B cell (primary cell): Measurements from ENCODE around the gene LIPM. TPM values are rescaled to one million over a fixed set of nuclear protein-coding genes. Genes with fewer than 3 reads are reported as not detected.

ENCODE experiments used
- ATAC-seq: fragments of 200-7000 bp; cut with Tn5 transposase; one replicate; pipeline ENCODE4 v1.10.0; 2021; ENCODE audit warnings: low read depth, mild to moderate bottlenecking, moderate number of reproducible peaks, moderate library complexity
- CTCF ChIA-PET: fragments of 350-600 bp; sonication (Branson Sonifier 250); formaldehyde crosslinking; loops from one replicate; lab custom pipeline; 2021; ENCODE audit warnings: antibody characterized with exemption, inconsistent platforms; lab: Charles Lee
- POLR2A ChIA-PET: fragments of 350-600 bp; sonication (Branson Sonifier 250); formaldehyde crosslinking; loops from one replicate; lab custom pipeline; 2021; ENCODE audit warnings: antibody characterized with exemption; lab: Charles Lee
- DNase-seq: peaks from one replicate; pipeline ENCODE4 v3.0.0; 2013
- H2AFZ ChIP-seq: 2 replicates; pipeline ENCODE4 v1.6.1; 2012; ENCODE audit warnings: mild to moderate bottlenecking, low read depth, low read length; ENCODE audit not compliant: insufficient read depth, poor library complexity, severe bottlenecking
- H3K27ac ChIP-seq, 2 donors: 1 replicate in 1 of 2; 2 replicates in 1 of 2; pipeline ENCODE4 v1.5.1; 2012 to 2013; ENCODE audit warnings: low read length in 2 of 2, mild to moderate bottlenecking in 2 of 2, moderate library complexity in 1 of 2
- H3K27me3 ChIP-seq, 4 experiments: fragments of 200-600 bp in 1 of 4; sonication (generic) in 1 of 4; replicated peaks in 1 of 4; 1 replicate in 2 of 4; 2 replicates in 2 of 4; pipeline versions ENCODE4 v1.6.1 to v1.7.0; 2013 to 2016; ENCODE audit warnings: low read length in 3 of 4, mild to moderate bottlenecking in 2 of 4, mixed read lengths in 1 of 4, moderate library complexity in 1 of 4; ENCODE audit not compliant: insufficient read depth in 4 of 4, control insufficient read depth in 3 of 4; ENCODE audit errors: control extremely low read depth in 1 of 4
- H3K36me3 ChIP-seq, 2 experiments: replicated peaks in 1 of 2; 1 replicate in 1 of 2; 2 replicates in 1 of 2; pipeline versions ENCODE4 v1.6.1 to v1.7.1; 2013; ENCODE audit warnings: low read length in 1 of 2; ENCODE audit not compliant: insufficient read depth in 2 of 2, control insufficient read depth in 1 of 2; ENCODE audit errors: control extremely low read depth in 1 of 2, extremely low read depth in 1 of 2
- H3K4me1 ChIP-seq, 2 donors: fragments of 200-600 bp in 1 of 2; sonication (generic) in 1 of 2; 1 replicate in 1 of 2; 2 replicates in 1 of 2; pipeline versions ENCODE4 v1.5.1 to v1.6.1; 2013 to 2017; ENCODE audit warnings: low read length in 2 of 2; ENCODE audit not compliant: control insufficient read depth in 2 of 2, insufficient read depth in 2 of 2
- H3K4me2 ChIP-seq: replicated peaks from 2 replicates; pipeline ENCODE3; 2012; ENCODE audit warnings: mild to moderate bottlenecking, low read depth, low read length; ENCODE audit not compliant: poor library complexity, severe bottlenecking
- H3K4me3 ChIP-seq, 5 experiments: fragments of 200-600 bp in 1 of 5; sonication (generic) in 1 of 5; 1 replicate in 3 of 5; 2 replicates in 2 of 5; pipeline versions ENCODE4 v1.5.1 to v1.7.0; 2011 to 2016; ENCODE audit warnings: low read length in 4 of 5, mild to moderate bottlenecking in 4 of 5, low read depth in 2 of 5, control low read depth in 1 of 5, moderate library complexity in 1 of 5; ENCODE audit not compliant: insufficient read depth in 1 of 5; ENCODE audit errors: control extremely low read depth in 1 of 5, extremely low read depth in 1 of 5
- H3K79me2 ChIP-seq: fragments of 200-600 bp; sonication (generic); one replicate; pipeline ENCODE4 v1.6.0; 2016; ENCODE audit warnings: low read length; ENCODE audit not compliant: control insufficient read depth, insufficient read depth
- H3K9ac ChIP-seq: fragments of 200-600 bp; sonication (generic); 2 replicates; pipeline ENCODE4 v1.6.1; 2017; ENCODE audit warnings: mild to moderate bottlenecking, low read length, moderate library complexity
- H3K9me3 ChIP-seq, 3 donors: one replicate each; pipeline versions ENCODE4 v1.6.1 to v1.7.1; 2013; ENCODE audit warnings: low read length in 2 of 3; ENCODE audit not compliant: control insufficient read depth in 2 of 3, insufficient read depth in 1 of 3; ENCODE audit errors: control extremely low read depth in 1 of 3
- H4K20me1 ChIP-seq: 2 replicates; pipeline ENCODE4 v1.6.0; 2012; ENCODE audit warnings: mild to moderate bottlenecking, low read length; ENCODE audit not compliant: insufficient read depth, control insufficient read depth, poor library complexity, severe bottlenecking
- H3K27ac Mint-ChIP-seq: one replicate; pipeline ENCODE4 v1.8.0; 2021; ENCODE audit warnings: mixed read lengths
- H3K27me3 Mint-ChIP-seq: one replicate; pipeline ENCODE4 v1.8.0; 2021; ENCODE audit warnings: mixed read lengths
- H3K4me1 Mint-ChIP-seq: one replicate; pipeline ENCODE4 v1.8.0; 2021; ENCODE audit warnings: mixed read lengths
- H3K4me3 Mint-ChIP-seq: one replicate; pipeline ENCODE4 v1.8.0; 2021; ENCODE audit warnings: mixed read lengths
- H3K9me3 Mint-ChIP-seq: one replicate; pipeline ENCODE4 v1.8.0; 2022; ENCODE audit warnings: mixed read lengths; ENCODE audit not compliant: insufficient read depth
- CTCF ChIP-seq: fragments of 200-600 bp; IDR thresholded peaks from one replicate; pipeline ENCODE4 v1.8.0; 2022; ENCODE audit warnings: antibody characterized with exemption, mild to moderate bottlenecking
- EZH2 ChIP-seq: IDR thresholded peaks from 2 replicates; pipeline ENCODE4 v1.6.1; 2012; ENCODE audit warnings: borderline replicate concordance, low read depth, mild to moderate bottlenecking, moderate library complexity, low read length; ENCODE audit not compliant: insufficient read depth, poor library complexity, severe bottlenecking
- WGBS: methylation state at CpG from one replicate; pipeline ENCODE4 v1.1.5; 2013; ENCODE audit warnings: missing lambda C conversion rate; ENCODE audit not compliant: insufficient coverage; 5-methylcytosine and 5-hydroxymethylcytosine counted together
- intact Hi-C: fragments of 100-400 bp; cut with micrococcal nuclease; formaldehyde crosslinking; loops from one replicate; pipeline ENCODE4 v1.10.0; 2022
- polyA plus RNA-seq: library from polyadenylated mRNA; depleted of rRNA; stranded (reverse); fragments of >200 nt; gene quantifications from 2 replicates; pipeline ENCODE4 v1.2.3, GENCODE V29; 2012
- total RNA-seq, 2 donors: library from RNA; stranded (reverse); fragments of 120-200 nt in 1 of 2; gene quantifications; 1 replicate in 1 of 2; 2 replicates in 1 of 2; pipeline versions ENCODE4 v1.2.3 to v1.2.4, GENCODE V29; 2013 to 2022

LIPM gene
- total and polyA plus RNA-seq, 2 donors (not counting 1 experiment from before 2014, with no cell fraction given) = not detected

- intact Hi-C loops = no loop called here
Measured at GRCh38 chr10:88827671-88828070, 25.1 kb downstream of the LIPM start.

DNA sequence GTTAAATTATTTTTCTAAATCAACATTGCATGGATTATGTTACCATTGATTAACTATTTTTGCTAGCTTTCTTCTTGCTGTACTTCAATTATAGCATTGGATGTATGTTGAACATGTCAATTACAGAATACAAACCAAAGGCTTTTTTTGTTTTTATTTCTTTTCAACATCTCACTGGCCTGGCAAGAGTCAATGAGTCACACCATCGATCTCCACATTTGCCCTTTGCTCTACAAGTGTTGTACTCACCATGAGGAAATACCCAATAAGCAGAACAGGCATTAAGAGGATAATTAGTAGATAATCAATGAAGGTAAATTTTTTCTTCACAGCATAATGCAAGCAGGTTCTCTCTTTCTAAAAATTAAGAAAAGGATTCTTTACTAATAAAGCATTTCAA is 25.8 kb downstream of the LIPM start:
- peaks cover 8 to 13% of the 10 kb centered on the region in 2 donors for H3K4me1 ChIP-seq

More at GRCh38 chr10:88827671-88828070, 25.1 kb downstream of the LIPM start:
- Mint-ChIP-seq H3K4me1 (peaks cover 18% of the 10 kb centered on the region), H3K27ac (no peak overlapping the region), H3K4me3 (no peak overlapping the region), H3K9me3 (no peaks in the 10 kb centered on the region), H3K27me3 (peaks cover 3% of the 10 kb centered on the region)
- DNase-seq = no peak
- Histone ChIP-seq H3K4me3 (no peak overlapping the region), H3K9me3 (no peaks in the 10 kb centered on the region), H3K79me2 (no peaks in the 10 kb centered on the region), H2AFZ (no peak overlapping the region), H3K36me3 (no peaks in the 10 kb centered on the region), H3K4me1 (peaks cover 8 to 13% of the 10 kb centered on the region in 2 donors), H4K20me1 (no peaks in the 10 kb centered on the region), H3K27me3 (no peaks in the 10 kb centered on the region), H3K27ac (no peak overlapping the region), H3K4me2 (no peak overlapping the region), H3K9ac (no peak overlapping the region)
- TF ChIP-seq CTCF = no peak
- TF ChIP-seq EZH2 = no peak
- ChIA-PET CTCF (interaction anchor here (1.3 to 22.4 kb wide), 6 partner anchors 8 to 390 kb away, joined by 3 to 749 read pairs (median 5); no protein-coding TSS in a partner anchor), POLR2A (no interaction called here)
- ATAC-seq = no peak
- no CpG with 5 or more reads among the region's 2 CpGs for WGBS

More for the DNA sequence above, 25.8 kb downstream of the LIPM start:
- Histone ChIP-seq H2AFZ (no peak overlapping the region), H3K36me3 (no peaks in the 10 kb centered on the region), H3K9me3 (no peaks in the 10 kb centered on the region), H3K27me3 (no peaks in the 10 kb centered on the region), H3K79me2 (no peaks in the 10 kb centered on the region), H3K27ac (no peak overlapping the region), H3K4me3 (no peak overlapping the region), H4K20me1 (no peaks in the 10 kb centered on the region), H3K9ac (no peak overlapping the region), H3K4me2 (no peak overlapping the region)
- DNase-seq (no peak), ATAC-seq (no peak)
- intact Hi-C loops = no loop called here
- peaks cover 3% of the 10 kb centered on the region for H3K27me3 Mint-ChIP-seq
- no CpG with 5 or more reads among the region's 1 CpG for WGBS
- no peak for TF ChIP-seq CTCF
- no peak for TF ChIP-seq EZH2
- ChIA-PET CTCF (interaction anchor here (1.3 to 22.4 kb wide), 4 partner anchors 7 to 389 kb away, joined by 3 to 749 read pairs (median 17); no protein-coding TSS in a partner anchor), POLR2A (no interaction called here)
- no peak overlapping the region for H3K27ac Mint-ChIP-seq
- no peaks in the 10 kb centered on the region for H3K9me3 Mint-ChIP-seq
- no peak overlapping the region for H3K4me3 Mint-ChIP-seq
- peaks cover 18% of the 10 kb centered on the region for H3K4me1 Mint-ChIP-seq
